ENCODE results near the gene DDI2.

DNA sequence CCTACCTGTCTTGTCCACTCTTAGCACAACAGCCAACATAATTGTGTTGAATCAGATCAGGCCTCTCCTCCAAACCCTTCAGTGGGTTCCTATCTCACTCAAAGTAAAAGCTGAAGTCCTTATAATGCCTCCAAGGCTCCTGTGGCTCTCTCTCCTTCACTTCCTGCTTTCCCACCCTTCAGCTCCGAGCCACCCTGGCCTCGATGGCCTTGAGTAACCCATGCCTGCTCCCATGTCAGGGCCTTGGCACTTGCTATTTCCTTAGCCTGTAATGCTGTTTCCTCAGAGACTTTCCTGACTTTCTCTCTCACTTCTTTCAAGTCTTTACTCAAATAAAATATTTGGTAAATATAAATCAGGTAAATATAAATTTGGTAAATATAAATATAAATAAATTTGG is 58.8 kb downstream of the DDI2 start:
- TF ChIP-seq, protein P1, sequence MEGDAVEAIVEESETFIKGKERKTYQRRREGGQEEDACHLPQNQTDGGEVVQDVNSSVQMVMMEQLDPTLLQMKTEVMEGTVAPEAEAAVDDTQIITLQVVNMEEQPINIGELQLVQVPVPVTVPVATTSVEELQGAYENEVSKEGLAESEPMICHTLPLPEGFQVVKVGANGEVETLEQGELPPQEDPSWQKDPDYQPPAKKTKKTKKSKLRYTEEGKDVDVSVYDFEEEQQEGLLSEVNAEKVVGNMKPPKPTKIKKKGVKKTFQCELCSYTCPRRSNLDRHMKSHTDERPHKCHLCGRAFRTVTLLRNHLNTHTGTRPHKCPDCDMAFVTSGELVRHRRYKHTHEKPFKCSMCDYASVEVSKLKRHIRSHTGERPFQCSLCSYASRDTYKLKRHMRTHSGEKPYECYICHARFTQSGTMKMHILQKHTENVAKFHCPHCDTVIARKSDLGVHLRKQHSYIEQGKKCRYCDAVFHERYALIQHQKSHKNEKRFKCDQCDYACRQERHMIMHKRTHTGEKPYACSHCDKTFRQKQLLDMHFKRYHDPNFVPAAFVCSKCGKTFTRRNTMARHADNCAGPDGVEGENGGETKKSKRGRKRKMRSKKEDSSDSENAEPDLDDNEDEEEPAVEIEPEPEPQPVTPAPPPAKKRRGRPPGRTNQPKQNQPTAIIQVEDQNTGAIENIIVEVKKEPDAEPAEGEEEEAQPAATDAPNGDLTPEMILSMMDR (IDR thresholded peaks at IDR 0.05 in 2 of 3, conservative IDR thresholded peaks at IDR 0.05 in 1 of 3; ENCODE audit: insufficient read depth in 2 of 3, low read depth in 1 of 3, low read length in 3 of 3) = no peak
- TF ChIP-seq, protein P2, sequence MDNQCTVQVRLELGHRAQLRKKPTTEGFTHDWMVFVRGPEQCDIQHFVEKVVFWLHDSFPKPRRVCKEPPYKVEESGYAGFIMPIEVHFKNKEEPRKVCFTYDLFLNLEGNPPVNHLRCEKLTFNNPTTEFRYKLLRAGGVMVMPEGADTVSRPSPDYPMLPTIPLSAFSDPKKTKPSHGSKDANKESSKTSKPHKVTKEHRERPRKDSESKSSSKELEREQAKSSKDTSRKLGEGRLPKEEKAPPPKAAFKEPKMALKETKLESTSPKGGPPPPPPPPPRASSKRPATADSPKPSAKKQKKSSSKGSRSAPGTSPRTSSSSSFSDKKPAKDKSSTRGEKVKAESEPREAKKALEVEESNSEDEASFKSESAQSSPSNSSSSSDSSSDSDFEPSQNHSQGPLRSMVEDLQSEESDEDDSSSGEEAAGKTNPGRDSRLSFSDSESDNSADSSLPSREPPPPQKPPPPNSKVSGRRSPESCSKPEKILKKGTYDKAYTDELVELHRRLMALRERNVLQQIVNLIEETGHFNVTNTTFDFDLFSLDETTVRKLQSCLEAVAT (IDR thresholded peaks at IDR 0.05) = no peak
- TF ChIP-seq, protein P3, sequence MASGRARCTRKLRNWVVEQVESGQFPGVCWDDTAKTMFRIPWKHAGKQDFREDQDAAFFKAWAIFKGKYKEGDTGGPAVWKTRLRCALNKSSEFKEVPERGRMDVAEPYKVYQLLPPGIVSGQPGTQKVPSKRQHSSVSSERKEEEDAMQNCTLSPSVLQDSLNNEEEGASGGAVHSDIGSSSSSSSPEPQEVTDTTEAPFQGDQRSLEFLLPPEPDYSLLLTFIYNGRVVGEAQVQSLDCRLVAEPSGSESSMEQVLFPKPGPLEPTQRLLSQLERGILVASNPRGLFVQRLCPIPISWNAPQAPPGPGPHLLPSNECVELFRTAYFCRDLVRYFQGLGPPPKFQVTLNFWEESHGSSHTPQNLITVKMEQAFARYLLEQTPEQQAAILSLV (tag; IDR thresholded peaks at IDR 0.05) = no peak
- TF ChIP-seq CREM (IDR thresholded peaks at IDR 0.05; ENCODE audit: low read depth) (no peak), EGR1 (conservative IDR thresholded peaks at IDR 0.05) (no peak), POLR2A (conservative IDR thresholded peaks at IDR 0.05) (no peak), TARDBP (IDR thresholded peaks at IDR 0.05) (no peak), CHD4 (IDR thresholded peaks at IDR 0.05; ENCODE audit: insufficient read depth, insufficient replicate concordance, low read depth, low read length, poor library complexity, severe bottlenecking) (no peak), TCF7L2 (IDR thresholded peaks at IDR 0.05; ENCODE audit: low read depth, low read length) (no peak)
